Measurements from ENCODE around the gene RB1. TPM values are rescaled to one million over a fixed set of nuclear protein-coding genes. Genes with fewer than 3 reads are reported as not detected.

Gene RB1
- total RNA-seq, 2 donors from 2014 or later, result 18.7 to 20.1 TPM

DNA sequence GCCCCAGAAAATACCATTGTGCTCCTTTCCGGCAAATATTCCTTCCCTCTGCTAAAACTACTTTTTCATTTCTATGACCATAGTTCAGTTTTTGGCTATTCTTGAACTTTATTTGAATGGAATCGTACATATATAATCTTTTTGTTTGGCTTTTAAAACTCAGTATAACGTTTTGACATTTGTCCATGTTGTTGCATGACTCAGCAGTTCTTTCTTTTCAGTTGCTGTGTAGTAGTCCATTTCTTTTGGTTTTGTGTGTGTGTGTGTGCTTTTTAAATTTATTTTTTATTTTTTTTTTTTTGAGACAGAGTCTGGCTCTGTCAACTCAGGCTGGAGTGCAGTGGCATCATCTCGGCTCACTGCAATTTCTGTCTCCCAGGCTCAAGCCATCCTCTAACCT is 35.5 kb upstream of the RB1 start:
- no peaks in the 10 kb centered on the region for H3K4me1 ChIP-seq (ENCODE audit: control insufficient read depth, insufficient read depth, low read length)
- no peak overlapping the region for H3K4me3 ChIP-seq (ENCODE audit: low read length)
- H3K27me3 ChIP-seq (ENCODE audit: control insufficient read depth, insufficient read depth, low read length, poor library complexity, severe bottlenecking), result no peaks in the 10 kb centered on the region
- Mint-ChIP-seq H3K27me3 (ENCODE audit: insufficient read depth) (no peaks in the 10 kb centered on the region), H3K9me3 (no peaks in the 10 kb centered on the region), H3K36me3 (ENCODE audit: low read depth) (peaks cover 24% of the 10 kb centered on the region), H3K4me3 (no peak overlapping the region), H3K27ac (peak overlapping the region; percentile 33), H3K4me1 (peaks cover 5% of the 10 kb centered on the region)
- peaks cover 14% of the 10 kb centered on the region for H3K36me3 ChIP-seq (ENCODE audit: control insufficient read depth, insufficient read depth, low read length)
- no peak for DNase-seq
- H3K9ac ChIP-seq (ENCODE audit: extremely low read depth, low read length, poor library complexity, severe bottlenecking), result no peak overlapping the region
- H3K9me3 ChIP-seq (ENCODE audit: control insufficient read depth, low read length), result no peaks in the 10 kb centered on the region
- TF ChIP-seq, protein P1, sequence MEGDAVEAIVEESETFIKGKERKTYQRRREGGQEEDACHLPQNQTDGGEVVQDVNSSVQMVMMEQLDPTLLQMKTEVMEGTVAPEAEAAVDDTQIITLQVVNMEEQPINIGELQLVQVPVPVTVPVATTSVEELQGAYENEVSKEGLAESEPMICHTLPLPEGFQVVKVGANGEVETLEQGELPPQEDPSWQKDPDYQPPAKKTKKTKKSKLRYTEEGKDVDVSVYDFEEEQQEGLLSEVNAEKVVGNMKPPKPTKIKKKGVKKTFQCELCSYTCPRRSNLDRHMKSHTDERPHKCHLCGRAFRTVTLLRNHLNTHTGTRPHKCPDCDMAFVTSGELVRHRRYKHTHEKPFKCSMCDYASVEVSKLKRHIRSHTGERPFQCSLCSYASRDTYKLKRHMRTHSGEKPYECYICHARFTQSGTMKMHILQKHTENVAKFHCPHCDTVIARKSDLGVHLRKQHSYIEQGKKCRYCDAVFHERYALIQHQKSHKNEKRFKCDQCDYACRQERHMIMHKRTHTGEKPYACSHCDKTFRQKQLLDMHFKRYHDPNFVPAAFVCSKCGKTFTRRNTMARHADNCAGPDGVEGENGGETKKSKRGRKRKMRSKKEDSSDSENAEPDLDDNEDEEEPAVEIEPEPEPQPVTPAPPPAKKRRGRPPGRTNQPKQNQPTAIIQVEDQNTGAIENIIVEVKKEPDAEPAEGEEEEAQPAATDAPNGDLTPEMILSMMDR (conservative IDR thresholded peaks at IDR 0.05), result no peak
- 99% methylated on average over 4 of the region's 4 CpGs; no CpG with 5 or more reads in 1 of the 2 experiments for WGBS, 2 experiments (ENCODE audit: insufficient coverage in 1 of 2, insufficient read length in 1 of 2)
- no peak overlapping the region for H3K27ac ChIP-seq (ENCODE audit: low read depth, low read length)

DNA sequence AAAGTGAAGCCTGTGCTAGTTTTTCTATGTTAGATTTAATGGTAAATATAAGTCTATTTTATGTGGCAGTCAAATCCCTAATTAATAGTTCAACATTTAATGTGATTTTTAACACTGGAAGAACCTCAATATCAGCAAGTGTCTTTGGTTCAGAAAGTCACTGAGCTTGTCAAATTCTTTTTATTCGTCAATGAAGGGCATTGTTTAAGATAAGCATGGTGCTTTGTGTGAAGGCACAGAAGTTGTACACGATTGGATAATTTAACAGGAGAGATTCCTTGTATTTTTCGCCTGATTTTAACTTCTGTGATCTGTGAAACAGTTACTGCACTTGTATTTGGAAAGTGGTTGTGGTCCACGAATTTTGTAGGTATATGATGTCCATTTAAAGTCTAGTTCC is 30.2 kb upstream of the RB1 start:
- no peaks in the 10 kb centered on the region for H3K36me3 ChIP-seq (ENCODE audit: control insufficient read depth, insufficient read depth, low read length)
- H3K27ac ChIP-seq (ENCODE audit: low read depth, low read length), result no peak overlapping the region
- Mint-ChIP-seq H3K4me3 (no peak overlapping the region), H3K27ac (no peak overlapping the region), H3K4me1 (no peaks in the 10 kb centered on the region), H3K9me3 (no peaks in the 10 kb centered on the region), H3K27me3 (ENCODE audit: insufficient read depth) (no peaks in the 10 kb centered on the region), H3K36me3 (ENCODE audit: low read depth) (peaks cover 9% of the 10 kb centered on the region)
- WGBS, 2 experiments (ENCODE audit: insufficient coverage in 1 of 2, insufficient read length in 1 of 2), result 95 to 96% methylated on average over 2 to 4 of the region's 4 CpGs
- H3K9me3 ChIP-seq (ENCODE audit: control insufficient read depth, low read length), result no peaks in the 10 kb centered on the region
- no peak overlapping the region for H3K9ac ChIP-seq (ENCODE audit: extremely low read depth, low read length, poor library complexity, severe bottlenecking)
- no peak for DNase-seq
- no peaks in the 10 kb centered on the region for H3K4me1 ChIP-seq (ENCODE audit: control insufficient read depth, insufficient read depth, low read length)
- no peak overlapping the region for H3K4me3 ChIP-seq (ENCODE audit: low read length)
- H3K27me3 ChIP-seq (ENCODE audit: control insufficient read depth, insufficient read depth, low read length, poor library complexity, severe bottlenecking), result no peaks in the 10 kb centered on the region
- TF ChIP-seq, protein P1 (conservative IDR thresholded peaks at IDR 0.05), result no peak

DNA sequence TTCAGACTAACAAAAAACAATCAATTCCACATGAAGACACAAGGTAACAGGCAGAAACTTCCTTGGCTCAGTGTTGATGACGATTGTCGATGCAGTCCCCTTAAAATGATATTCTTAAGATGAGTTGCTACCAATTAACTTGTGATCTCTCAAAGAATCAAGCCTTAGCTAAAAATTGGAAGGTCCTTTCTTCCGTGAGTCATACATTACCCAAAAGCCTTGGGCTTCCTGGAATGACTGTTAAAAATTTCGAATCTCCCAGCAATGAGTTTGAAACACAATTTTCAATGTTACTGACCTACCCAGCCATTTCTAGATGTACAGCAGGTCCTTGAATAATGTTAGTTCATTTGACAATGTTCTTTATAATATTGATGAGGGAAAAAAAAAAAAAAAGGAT is 28.0 kb upstream of the RB1 start:
- Histone ChIP-seq H3K4me3 (ENCODE audit: low read length) (no peak overlapping the region), H3K36me3 (ENCODE audit: control insufficient read depth, insufficient read depth, low read length) (no peaks in the 10 kb centered on the region), H3K4me1 (ENCODE audit: control insufficient read depth, insufficient read depth, low read length) (no peaks in the 10 kb centered on the region), H3K9me3 (ENCODE audit: control insufficient read depth, low read length) (no peaks in the 10 kb centered on the region), H3K9ac (ENCODE audit: extremely low read depth, low read length, poor library complexity, severe bottlenecking) (no peak overlapping the region), H3K27ac (ENCODE audit: low read depth, low read length) (no peak overlapping the region), H3K27me3 (ENCODE audit: control insufficient read depth, insufficient read depth, low read length, poor library complexity, severe bottlenecking) (no peaks in the 10 kb centered on the region)
- Mint-ChIP-seq H3K4me3 (no peak overlapping the region), H3K9me3 (no peaks in the 10 kb centered on the region), H3K36me3 (ENCODE audit: low read depth) (no peaks in the 10 kb centered on the region), H3K27ac (no peak overlapping the region), H3K4me1 (no peaks in the 10 kb centered on the region), H3K27me3 (ENCODE audit: insufficient read depth) (no peaks in the 10 kb centered on the region)
- no peak for DNase-seq
- TF ChIP-seq, protein P1 (conservative IDR thresholded peaks at IDR 0.05), result no peak
- 88 to 100% methylated on average over 2 to 4 of the region's 4 CpGs for WGBS, 2 experiments (ENCODE audit: insufficient coverage in 1 of 2, insufficient read length in 1 of 2)
